Measurements from ENCODE around the gene ATP5IF1. TPM values are rescaled to one million over a fixed set of nuclear protein-coding genes. Genes with fewer than 3 reads are reported as not detected.
A peak's percentile ranks its signal among the peaks of the same experiment; 100 is the strongest.

ATP5IF1 gene
- total and polyA plus RNA-seq, 9 of the 15 experiments (the other 6 are each of a cell fraction or from before 2014, with no cell fraction given) = 292 to 1,422 (median 388) TPM

DNA sequence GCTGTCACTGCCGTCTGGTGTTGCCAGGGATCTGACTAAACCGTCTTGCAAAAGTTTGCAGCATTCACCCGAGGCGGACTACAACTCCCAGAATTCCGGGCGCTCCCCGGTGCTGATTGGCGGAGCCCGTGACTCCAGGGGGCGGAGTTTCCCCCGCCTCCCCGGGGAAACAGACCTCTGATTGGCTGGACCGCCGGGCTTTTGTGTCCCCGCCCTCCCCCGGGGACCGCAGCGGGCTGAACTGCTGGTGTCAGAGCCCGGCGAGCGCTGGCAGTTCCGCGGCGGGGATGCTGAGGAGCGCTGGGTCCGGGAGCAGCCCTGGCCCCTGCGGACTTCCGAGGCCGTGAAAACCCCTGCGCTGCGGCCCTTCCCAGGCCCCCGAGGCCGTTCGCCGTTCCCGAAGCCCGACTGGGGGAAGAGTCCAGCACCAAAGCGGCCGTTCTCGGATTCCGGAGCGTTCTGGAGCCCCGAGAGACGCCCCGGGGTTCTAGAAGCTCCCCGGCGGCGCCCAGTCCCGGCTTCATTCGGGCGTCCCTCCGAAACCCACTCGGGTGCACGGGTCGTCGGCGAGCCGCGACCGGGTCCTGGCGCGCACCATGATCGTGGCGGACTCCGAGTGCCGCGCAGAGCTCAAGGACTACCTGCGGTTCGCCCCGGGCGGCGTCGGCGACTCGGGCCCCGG, 23.5 kb downstream of the ATP5IF1 start, which contains the start of gene SESN2 (continued):
- TF ChIP-seq, protein P1, sequence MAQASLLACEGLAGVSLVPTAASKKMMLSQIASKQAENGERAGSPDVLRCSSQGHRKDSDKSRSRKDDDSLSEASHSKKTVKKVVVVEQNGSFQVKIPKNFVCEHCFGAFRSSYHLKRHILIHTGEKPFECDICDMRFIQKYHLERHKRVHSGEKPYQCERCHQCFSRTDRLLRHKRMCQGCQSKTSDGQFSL (CRISPR knock-in tag; IDR thresholded peaks at IDR 0.05) = 0 out of 2 replicates have a peak, but pooled peaks have one; percentile 51
- TF ChIP-seq, protein P1 (tag; IDR thresholded peaks at IDR 0.05) = no peak; a peak in 1 of 4 replicates
- TF ChIP-seq, protein P2, sequence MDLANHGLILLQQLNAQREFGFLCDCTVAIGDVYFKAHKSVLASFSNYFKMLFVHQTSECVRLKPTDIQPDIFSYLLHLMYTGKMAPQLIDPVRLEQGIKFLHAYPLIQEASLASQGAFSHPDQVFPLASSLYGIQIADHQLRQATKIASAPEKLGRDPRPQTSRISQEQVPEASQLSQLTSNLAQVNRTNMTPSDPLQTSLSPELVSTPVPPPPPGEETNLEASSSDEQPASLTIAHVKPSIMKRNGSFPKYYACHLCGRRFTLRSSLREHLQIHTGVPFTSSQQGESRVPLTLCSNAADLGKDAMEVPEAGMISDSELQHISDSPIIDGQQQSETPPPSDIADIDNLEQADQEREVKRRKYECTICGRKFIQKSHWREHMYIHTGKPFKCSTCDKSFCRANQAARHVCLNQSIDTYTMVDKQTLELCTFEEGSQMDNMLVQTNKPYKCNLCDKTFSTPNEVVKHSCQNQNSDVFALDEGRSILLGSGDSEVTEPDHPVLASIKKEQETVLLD (IDR thresholded peaks at IDR 0.05) = no peak
- TF ChIP-seq RBM15 (IDR thresholded peaks at IDR 0.05; ENCODE audit: insufficient read depth, low read length) (no peak), TRIM24 (IDR thresholded peaks at IDR 0.05) (peak in 1 of 2 experiments; percentile 77; a peak in 1 of 4 replicates), MAZ (CRISPR knock-in tag; conservative IDR thresholded peaks at IDR 0.05 in 1 of 2, IDR thresholded peaks at IDR 0.05 in 1 of 2) (peak; percentile 48 to 87; a peak in 2 of 4 replicates), CC2D1A (IDR thresholded peaks at IDR 0.05) (no peak), XRCC3 (IDR thresholded peaks at IDR 0.05) (no peak), RBM14 (IDR thresholded peaks at IDR 0.05; ENCODE audit: borderline replicate concordance, insufficient read depth, low read depth, low read length) (no peak; the same call in 1 of the 2 replicates), ZNF165 (CRISPR knock-in tag; IDR thresholded peaks at IDR 0.05; ENCODE audit: borderline replicate concordance) (no peak), SOX6 (IDR thresholded peaks at IDR 0.05) (peak; percentile 58; the same call in 1 of the 2 replicates), POLR3A (IDR thresholded peaks at IDR 0.05; ENCODE audit: borderline replicate concordance, extremely low read depth, insufficient read depth, insufficient read length) (no peak), BCOR (IDR thresholded peaks at IDR 0.05) (peak; percentile 42; the same call in 1 of the 2 replicates), STAT5A (IDR thresholded peaks at IDR 0.05; ENCODE audit: borderline replicate concordance, low read length) (no peak), ZFPM2 (CRISPR knock-in tag; IDR thresholded peaks at IDR 0.05) (no peak), FOS (IDR thresholded peaks at IDR 0.05; ENCODE audit: extremely low read depth, insufficient read length) (peak; percentile 76), TARDBP (IDR thresholded peaks at IDR 0.05) (no peak; the same call in 1 of the 2 replicates), RFX1 (IDR thresholded peaks at IDR 0.05) (peak; percentile 80), EP400 (IDR thresholded peaks at IDR 0.05) (peak; percentile 80), STAT5B (CRISPR knock-in tag; IDR thresholded peaks at IDR 0.05) (no peak), EHMT2 (IDR thresholded peaks at IDR 0.05) (no peak), SIN3A (IDR thresholded peaks at IDR 0.05; ENCODE audit: borderline replicate concordance in 2 of 2, control insufficient read depth in 1 of 2, low read depth in 2 of 2, low read length in 2 of 2) (no peak; a peak in 1 of 4 replicates), SMAD1 (IDR thresholded peaks at IDR 0.05; ENCODE audit: low read depth, low read length, partially characterized antibody) (peak; percentile 96), EGR1 (conservative IDR thresholded peaks at IDR 0.05) (peak; percentile 45)
- TF ChIP-seq, protein P3, sequence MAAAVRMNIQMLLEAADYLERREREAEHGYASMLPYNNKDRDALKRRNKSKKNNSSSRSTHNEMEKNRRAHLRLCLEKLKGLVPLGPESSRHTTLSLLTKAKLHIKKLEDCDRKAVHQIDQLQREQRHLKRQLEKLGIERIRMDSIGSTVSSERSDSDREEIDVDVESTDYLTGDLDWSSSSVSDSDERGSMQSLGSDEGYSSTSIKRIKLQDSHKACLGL (CRISPR knock-in tag; IDR thresholded peaks at IDR 0.05; ENCODE audit: borderline replicate concordance, poor library complexity, severe bottlenecking) = no peak
- TF ChIP-seq, protein P4, sequence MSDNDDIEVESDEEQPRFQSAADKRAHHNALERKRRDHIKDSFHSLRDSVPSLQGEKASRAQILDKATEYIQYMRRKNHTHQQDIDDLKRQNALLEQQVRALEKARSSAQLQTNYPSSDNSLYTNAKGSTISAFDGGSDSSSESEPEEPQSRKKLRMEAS (CRISPR knock-in tag; IDR thresholded peaks at IDR 0.05) = no peak

All from K562 (cell line).